HEK293T (cell line): ENCODE data around the gene SCO2.
A peak's percentile ranks its signal among the peaks of the same experiment; 100 is the strongest.
"Not testable (repeated sequence)": the region's sequence is repeated elsewhere in the genome, so short reads cannot be mapped to it uniquely, and the experiment has no call there.

Experiments used
- CTCF ChIA-PET: fragments of 350-600 bp; formaldehyde crosslinking; extraction: SDS; loops from one replicate; lab custom pipeline; 2021; ENCODE audit warnings: antibody characterized with exemption, inconsistent platforms; lab: Yijun Ruan, JAX
- POLR2A ChIA-PET: fragments of 350-600 bp; formaldehyde crosslinking; extraction: SDS; loops from one replicate; lab custom pipeline; 2020; ENCODE audit warnings: antibody characterized with exemption, inconsistent platforms; lab: Yijun Ruan, JAX
- DNase-seq: peaks from one replicate; pipeline ENCODE4 v3.0.0; 2012; ENCODE audit warnings: mixed read lengths; ENCODE audit errors: extremely low spot score
- ARNT ChIP-seq: fragments of 450-650 bp; IDR thresholded peaks from 2 replicates; pipeline ENCODE4 v1.6.1; 2017; ENCODE audit warnings: mild to moderate bottlenecking
- BHLHE40 ChIP-seq: fragments of 450-650 bp; IDR thresholded peaks from 2 replicates; pipeline ENCODE4 v1.6.1; 2016; ENCODE audit warnings: mild to moderate bottlenecking, moderate library complexity, borderline replicate concordance
- CTBP1 ChIP-seq: fragments of 450-650 bp; IDR thresholded peaks from 2 replicates; pipeline ENCODE4 v1.6.1; 2016; ENCODE audit warnings: borderline replicate concordance
- ELF4 ChIP-seq: fragments of 450-650 bp; IDR thresholded peaks from 2 replicates; pipeline ENCODE4 v1.6.1; 2017; ENCODE audit warnings: antibody characterized with exemption
- FOXA1 ChIP-seq: fragments of 450-650 bp; IDR thresholded peaks from 2 replicates; pipeline ENCODE4 v1.6.1; 2016; ENCODE audit warnings: mild to moderate bottlenecking
- FOXK2 ChIP-seq: fragments of 450-650 bp; IDR thresholded peaks from 2 replicates; pipeline ENCODE4 v1.6.1; 2016; ENCODE audit warnings: mild to moderate bottlenecking
- FOXM1 ChIP-seq: fragments of 450-650 bp; IDR thresholded peaks from 2 replicates; pipeline ENCODE4 v1.6.1; 2017; ENCODE audit warnings: mild to moderate bottlenecking, borderline replicate concordance
- HDGF ChIP-seq: fragments of 450-650 bp; IDR thresholded peaks from 2 replicates; pipeline ENCODE4 v1.6.1; 2017; ENCODE audit warnings: antibody characterized with exemption, borderline replicate concordance
- L3MBTL2 ChIP-seq: fragments of 450-650 bp; conservative IDR thresholded peaks from 2 replicates; pipeline ENCODE4 v1.6.1; 2016; ENCODE audit warnings: mild to moderate bottlenecking
- LEF1 ChIP-seq: fragments of 450-650 bp; IDR thresholded peaks from 2 replicates; pipeline ENCODE4 v1.6.1; 2017; ENCODE audit warnings: mild to moderate bottlenecking, borderline replicate concordance
- NFRKB ChIP-seq: fragments of 450-650 bp; IDR thresholded peaks from 2 replicates; pipeline ENCODE4 v1.6.1; 2016; ENCODE audit warnings: mild to moderate bottlenecking, moderate library complexity
- SP1 ChIP-seq: fragments of 450-650 bp; IDR thresholded peaks from 2 replicates; pipeline ENCODE4 v1.6.1; 2017
- SUZ12 ChIP-seq: fragments of 450-650 bp; IDR thresholded peaks from 2 replicates; pipeline ENCODE4 v1.6.1; 2016; ENCODE audit warnings: mild to moderate bottlenecking
- TARDBP ChIP-seq: fragments of 450-650 bp; IDR thresholded peaks from 2 replicates; pipeline ENCODE4 v1.6.1; 2016
- ZNF384 ChIP-seq: fragments of 450-650 bp; IDR thresholded peaks from 2 replicates; pipeline ENCODE4 v1.6.1; 2016
- TF ChIP-seq, protein P1 (sequence below): fragments of 450-650 bp; IDR thresholded peaks from 2 replicates; pipeline ENCODE4 v1.6.1; 2016

SCO2 gene

DNA sequence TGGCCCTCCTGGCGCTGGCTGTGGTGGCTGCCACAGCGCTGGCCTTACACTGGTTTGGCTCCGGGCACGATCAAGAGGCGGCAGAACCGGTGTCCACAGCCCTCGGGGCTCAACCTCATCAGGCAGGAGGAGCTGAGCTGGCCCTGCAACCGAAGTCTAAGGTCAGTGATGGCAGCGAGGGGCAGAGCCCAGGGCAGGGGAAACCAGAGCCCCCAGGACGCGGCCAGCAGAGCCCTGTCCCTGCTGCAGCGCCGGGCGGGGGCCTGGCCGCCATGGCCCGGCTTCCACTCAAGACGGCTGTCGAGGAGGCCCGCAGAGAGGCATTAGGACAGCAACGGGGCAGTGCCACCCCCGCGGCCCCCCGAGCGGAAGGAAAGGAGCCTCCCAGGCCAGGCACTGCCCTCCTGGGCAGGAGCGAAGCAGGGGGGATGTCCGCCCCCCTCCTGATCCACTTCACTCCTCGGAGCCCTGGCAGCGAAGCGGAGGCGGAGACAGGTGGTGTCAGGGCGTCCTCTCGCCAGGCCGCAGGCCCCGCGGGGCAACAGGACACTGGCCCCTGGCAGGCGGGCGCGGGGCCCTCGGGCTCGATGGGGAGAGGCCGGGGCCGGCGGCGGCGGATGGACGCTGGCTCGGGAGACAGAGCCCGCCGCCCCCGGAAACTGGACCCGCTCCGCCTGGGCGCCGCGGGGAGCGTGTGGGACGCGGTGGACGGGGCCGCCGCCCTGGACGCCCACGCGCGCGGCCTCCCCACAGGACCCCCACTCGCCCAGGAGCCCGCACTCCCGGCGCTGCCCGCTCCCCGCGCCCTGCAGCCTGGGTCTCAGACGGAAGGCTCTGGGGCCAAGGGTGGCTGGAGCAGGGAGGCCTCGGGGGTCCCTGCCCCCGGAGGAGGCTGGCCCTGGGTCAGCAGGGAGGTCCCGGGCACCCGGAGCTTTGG is 21.2 kb upstream of the SCO2 start:
- DNase-seq, result no peak
- CTCF ChIA-PET, result interaction anchor here (0.8 to 1.9 kb wide), 3 partner anchors 16 to 21 kb away, joined by 3 to 12 read pairs (median 11); partner anchors contain the start of genes SCO2 and SYCE3
- POLR2A ChIA-PET, result interaction anchor here (0.8 to 1.9 kb wide), 3 partner anchors 21 to 39 kb away, joined by 3 to 13 read pairs (median 6); partner anchors contain the start of genes LMF2, NCAPH2 and SCO2
- TF ChIP-seq TARDBP (no peak), SUZ12 (no peak), ARNT (no peak), HDGF (no peak), FOXA1 (no peak), SP1 (no peak), ELF4 (no peak)
- TF ChIP-seq, protein P1, sequence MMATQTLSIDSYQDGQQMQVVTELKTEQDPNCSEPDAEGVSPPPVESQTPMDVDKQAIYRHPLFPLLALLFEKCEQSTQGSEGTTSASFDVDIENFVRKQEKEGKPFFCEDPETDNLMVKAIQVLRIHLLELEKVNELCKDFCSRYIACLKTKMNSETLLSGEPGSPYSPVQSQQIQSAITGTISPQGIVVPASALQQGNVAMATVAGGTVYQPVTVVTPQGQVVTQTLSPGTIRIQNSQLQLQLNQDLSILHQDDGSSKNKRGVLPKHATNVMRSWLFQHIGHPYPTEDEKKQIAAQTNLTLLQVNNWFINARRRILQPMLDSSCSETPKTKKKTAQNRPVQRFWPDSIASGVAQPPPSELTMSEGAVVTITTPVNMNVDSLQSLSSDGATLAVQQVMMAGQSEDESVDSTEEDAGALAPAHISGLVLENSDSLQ, result no peak

DNA sequence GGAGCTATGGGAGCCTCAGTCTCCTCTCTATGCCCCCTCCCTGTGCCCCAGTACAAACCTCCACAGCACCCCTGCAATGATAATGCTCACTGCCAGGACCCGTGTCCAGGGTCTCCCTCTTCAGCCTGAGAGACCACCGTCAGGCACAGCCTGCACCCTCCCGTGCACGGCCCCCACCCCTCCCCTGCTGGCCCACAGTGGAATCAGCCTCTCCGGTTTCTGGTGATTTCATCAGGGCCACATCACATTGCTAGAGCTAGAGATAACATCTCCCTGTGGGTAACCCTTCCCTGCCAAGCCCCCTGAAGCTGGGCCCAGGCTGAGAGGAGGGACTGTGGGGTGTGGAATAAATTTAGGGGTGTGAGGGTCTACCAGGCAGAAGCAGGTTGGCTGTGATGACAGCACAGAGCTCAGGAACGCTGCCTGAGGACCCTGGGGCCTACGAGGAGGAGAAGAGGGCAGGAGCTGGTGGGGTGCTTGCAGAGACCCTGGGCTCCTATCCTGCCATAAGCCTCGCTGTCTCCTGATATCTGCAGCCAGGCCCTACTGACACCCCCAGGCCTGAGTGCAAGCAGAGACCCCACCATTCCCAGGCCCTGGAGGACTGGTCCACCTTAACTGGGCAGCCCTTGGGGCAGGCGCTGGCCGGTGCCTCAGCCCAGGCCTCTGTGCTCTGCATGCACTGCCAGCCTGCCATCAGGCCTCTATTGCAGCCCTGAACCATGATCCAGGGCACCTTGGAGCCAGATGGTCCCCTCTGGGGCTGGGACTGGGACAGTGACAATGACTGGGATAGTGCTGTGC is 20.3 kb upstream of the SCO2 start, which contains the start of gene KLHDC7B:
Gene KLHDC7B (plus strand): TSS at position 378 of the 804 bp plus-strand sequence. CDS start 345 bp downstream, at position 723.
- ChIA-PET POLR2A (interaction anchor here (0.8 to 1.9 kb wide), 3 partner anchors 17 to 38 kb away, joined by 3 to 13 read pairs (median 3); partner anchors contain the start of genes LMF2, NCAPH2, SCO2 and SYCE3), CTCF (interaction anchor here (1.1 to 1.9 kb wide), 4 partner anchors 9 to 20 kb away, joined by 4 to 12 read pairs (median 8); partner anchors contain the start of genes SCO2 and SYCE3)
- no peak for DNase-seq
- no peak for TF ChIP-seq ELF4
- no peak for TF ChIP-seq BHLHE40
- TF ChIP-seq TARDBP, result no peak
- TF ChIP-seq FOXA1, result no peak
- no peak for TF ChIP-seq FOXK2
- TF ChIP-seq, protein P1, result no peak
- no peak for TF ChIP-seq FOXM1
- TF ChIP-seq CTBP1, result no peak
- no peak for TF ChIP-seq SP1
- TF ChIP-seq ARNT, result no peak
- no peak for TF ChIP-seq LEF1
- no peak for TF ChIP-seq SUZ12
- TF ChIP-seq ZNF384, result no peak
- TF ChIP-seq HDGF, result no peak
- no peak for TF ChIP-seq NFRKB
- no peak for TF ChIP-seq L3MBTL2

DNA sequence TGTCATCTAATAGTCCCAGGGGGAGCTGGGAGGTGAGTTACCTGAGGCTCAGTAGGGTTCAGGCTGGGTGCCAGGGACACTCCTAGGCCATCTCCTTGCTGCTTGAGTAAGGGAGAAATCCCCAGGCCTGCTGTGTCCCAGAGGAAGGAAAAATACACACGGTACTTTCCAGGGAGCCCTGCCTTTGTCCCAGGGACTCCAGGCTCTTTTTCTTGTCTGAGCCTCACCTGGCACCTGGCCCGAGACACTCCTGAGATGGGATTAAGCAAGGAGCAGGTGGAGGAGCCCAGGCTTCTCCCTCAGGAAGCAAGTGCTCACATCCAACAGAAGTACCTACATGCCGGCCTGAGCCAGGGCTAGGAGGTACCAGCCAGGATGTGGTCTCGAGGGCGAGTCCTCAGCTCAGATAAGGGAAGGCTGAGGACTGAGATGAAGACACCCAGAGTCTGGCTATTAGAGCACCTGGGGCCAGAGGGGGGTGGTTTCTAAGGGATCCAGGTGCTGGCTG is 19.4 kb upstream of the SCO2 start:
- TF ChIP-seq TARDBP (no peak), L3MBTL2 (no peak), SUZ12 (no peak), NFRKB (no peak), FOXA1 (no peak), ELF4 (no peak)
- TF ChIP-seq, protein P1, result no peak
- no peak for DNase-seq
- ChIA-PET CTCF (interaction anchor here (1.1 to 1.9 kb wide), 4 partner anchors 10 to 19 kb away, joined by 4 to 12 read pairs (median 8); partner anchors contain the start of genes SCO2 and SYCE3), POLR2A (interaction anchor here (0.9 to 1.9 kb wide), 2 partner anchors 18 to 19 kb away, joined by 3 to 13 read pairs; partner anchors contain the start of genes SCO2 and SYCE3)

DNA sequence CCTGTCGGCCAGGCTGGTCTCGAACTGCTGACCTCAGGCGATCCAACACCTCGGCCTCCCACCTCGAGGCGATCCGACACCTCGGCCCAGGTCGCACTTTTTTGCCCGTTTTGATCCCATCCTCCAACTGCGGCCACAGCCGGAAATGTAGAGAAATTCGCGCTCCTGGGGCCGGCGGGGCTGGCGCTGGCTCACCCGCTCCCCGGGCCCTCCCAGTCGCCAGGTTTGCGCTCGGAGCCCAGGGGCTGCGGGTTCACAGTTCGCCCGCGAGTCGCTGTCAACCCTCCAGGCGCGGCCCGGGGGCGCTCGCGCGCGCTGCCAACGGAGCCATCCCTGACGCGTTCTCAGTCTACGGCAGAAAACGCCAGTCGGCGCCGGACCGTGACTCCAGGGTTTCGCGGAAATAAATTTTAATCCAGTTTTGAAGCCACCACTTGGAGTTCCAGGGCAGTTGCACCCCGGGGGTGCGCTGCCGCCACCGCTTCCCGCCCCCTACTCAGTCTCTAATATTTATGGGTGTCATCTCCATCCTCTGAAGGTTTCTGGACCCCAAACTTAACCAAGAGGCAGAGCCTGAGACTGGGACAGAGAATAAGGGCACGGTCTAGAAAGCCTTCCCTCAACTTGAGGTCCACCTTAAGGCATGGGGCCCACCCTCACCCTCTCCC is 18.8 kb upstream of the SCO2 start:
- DNase-seq, result peak; percentile 91
- ChIA-PET POLR2A (no interaction called here), CTCF (interaction anchor here (1.6 to 1.8 kb wide), 2 partner anchors 11 to 19 kb away, joined by 6 to 11 read pairs; partner anchors contain the start of gene SCO2)
- TF ChIP-seq TARDBP, result no peak
- no peak for TF ChIP-seq BHLHE40
- no peak for TF ChIP-seq LEF1
- TF ChIP-seq ZNF384, result no peak
- no peak for TF ChIP-seq FOXK2
- no peak for TF ChIP-seq ARNT

DNA sequence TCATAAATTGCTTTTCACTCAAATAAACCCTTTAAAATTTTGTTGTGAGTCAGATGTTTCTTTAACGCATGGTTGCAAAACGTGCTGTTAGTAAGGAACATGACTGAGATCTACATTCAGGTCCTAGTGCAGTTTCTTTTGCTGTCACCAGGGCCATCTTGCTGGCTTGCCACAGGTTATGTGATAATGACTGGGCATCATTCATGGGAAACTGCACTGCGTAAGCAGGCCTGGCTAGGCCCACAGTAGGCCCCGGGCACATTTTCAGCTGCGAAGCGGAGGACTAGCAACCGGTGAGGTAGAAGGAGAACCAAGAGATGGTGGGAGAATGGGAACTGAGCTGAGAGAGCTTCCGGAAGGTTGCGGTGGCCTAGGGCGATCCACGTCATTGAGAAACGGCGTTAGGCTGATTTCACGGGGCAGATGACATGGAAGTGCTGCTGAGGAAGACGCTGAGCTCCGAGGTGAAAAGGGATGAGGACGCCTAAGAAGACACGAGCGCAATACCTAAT is 17.1 kb upstream of the SCO2 start:
- ChIA-PET POLR2A (interaction anchor here (1.0 kb wide), 1 partner anchor 17 kb away, joined by 4 read pairs; the partner anchor contains the start of gene SCO2), CTCF (no interaction called here)
- TF ChIP-seq FOXK2 (no peak), HDGF (no peak), ARNT (no peak), FOXM1 (no peak), CTBP1 (no peak), SUZ12 (no peak), L3MBTL2 (no peak), TARDBP (no peak), BHLHE40 (no peak), ZNF384 (no peak), ELF4 (no peak), NFRKB (no peak), LEF1 (no peak), FOXA1 (no peak), SP1 (no peak)
- TF ChIP-seq, protein P1, result no peak
- DNase-seq, result no peak

DNA sequence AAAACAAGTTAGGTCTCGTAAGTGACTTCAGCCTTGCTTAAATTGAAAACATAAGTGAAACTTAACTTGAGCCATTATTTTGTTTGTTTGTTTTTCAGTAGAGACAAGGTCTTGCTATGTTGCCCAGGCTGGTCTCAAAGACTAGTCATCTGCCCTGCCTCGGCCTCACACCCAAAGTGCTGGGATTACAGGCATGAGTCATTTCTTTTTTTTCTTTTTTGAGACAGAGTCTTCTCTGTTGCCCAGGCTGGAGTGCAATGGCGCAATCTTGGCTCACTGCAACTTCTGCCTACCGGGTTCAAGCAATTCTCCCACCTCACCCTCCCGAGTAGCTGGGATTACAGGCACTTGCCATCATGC is 16.2 kb upstream of the SCO2 start:
- ChIA-PET POLR2A (interaction anchor here (7.3 kb wide), 1 partner anchor 17 kb away, joined by 49 read pairs; the partner anchor contains the start of gene SCO2), CTCF (interaction anchor here (1.8 kb wide), 1 partner anchor 22 kb away, joined by 7 read pairs; the partner anchor contains the start of gene SYCE3)
- DNase-seq, result not testable (repeated sequence)
